Embryonic facial prominence (tissue), 1 donor: Measurements from ENCODE around the gene ZNF488.

Source experiments
- DNase-seq: peaks from one replicate; pipeline ENCODE4 v3.0.0-alpha.2; 2016; ENCODE audit errors: extremely low spot score

ZNF488 gene

DNA sequence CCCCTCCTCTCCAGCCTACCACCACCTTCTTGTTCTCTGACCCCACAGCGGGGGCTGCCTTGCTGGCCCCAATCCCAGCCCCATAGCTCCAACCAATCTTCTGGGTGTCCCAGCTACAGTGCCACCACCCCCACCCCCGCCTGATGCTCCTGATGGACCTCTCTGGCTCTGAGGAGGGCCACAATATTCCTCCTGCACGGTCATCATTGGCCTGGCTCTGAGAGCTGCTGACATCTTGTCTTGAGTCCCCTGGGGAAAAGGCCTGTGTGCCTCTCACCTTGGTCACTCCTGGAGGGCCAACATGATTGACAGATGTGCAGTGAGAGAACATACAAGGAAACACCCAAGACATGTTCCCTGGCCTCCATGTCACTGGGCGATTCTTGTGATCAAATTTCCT lies 54.2 kb downstream of the ZNF488 start:
- no peak for DNase-seq

- no peak for DNase-seq
These were observed 57.2 kb downstream of the ZNF488 start for GRCh38 chr10:47326927-47327330.

DNA sequence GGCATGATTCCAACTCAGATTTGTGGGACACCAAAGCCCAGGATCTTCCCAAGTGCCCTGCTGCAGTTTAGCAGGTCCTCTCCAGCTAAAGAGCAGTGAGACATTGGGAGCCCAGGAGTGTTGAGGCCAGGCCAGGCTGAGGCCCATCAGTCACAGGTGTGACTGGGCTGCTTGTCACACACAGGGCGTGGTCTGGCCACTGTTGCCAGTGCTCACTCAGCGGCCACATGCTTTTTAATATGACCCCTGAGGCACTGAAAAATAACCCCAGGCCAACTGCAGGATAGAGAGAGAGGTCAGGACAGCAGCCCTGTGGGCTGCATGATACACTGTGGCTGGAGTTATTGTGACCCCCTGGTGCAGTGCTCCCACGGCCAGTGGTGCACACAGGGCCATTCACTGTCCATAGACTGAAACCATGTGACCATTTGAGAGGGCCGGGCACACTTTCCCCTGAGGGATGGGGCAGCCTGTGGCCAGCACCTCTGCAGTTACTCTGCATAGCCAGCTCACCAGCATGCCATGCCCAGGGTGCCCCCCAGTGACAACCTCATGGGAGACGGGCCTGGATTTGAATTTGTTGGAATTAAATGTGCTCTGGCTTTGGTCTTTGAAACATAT lies 57.7 kb downstream of the ZNF488 start:
- no peak for DNase-seq

GRCh38 chr10:47325303-47326291 lies 58.5 kb downstream of the ZNF488 start:
- DNase-seq, result no peak

GRCh38 chr10:47323636-47324296 lies 60.3 kb downstream of the ZNF488 start:
- no peak for DNase-seq

GRCh38 chr10:47323087-47323486 lies 61.0 kb downstream of the ZNF488 start:
- DNase-seq, result no peak

- no peak for DNase-seq
These were observed 61.6 kb downstream of the ZNF488 start, which contains the start of gene GDF2 for GRCh38 chr10:47322300-47323061. TSS of gene GDF2 (plus strand) at chr10:47322454. CDS start at chr10:47322669, 215 bp downstream.

GRCh38 chr10:47321521-47322195 lies 62.4 kb downstream of the ZNF488 start:
- DNase-seq, result no peak

- DNase-seq, result no peak
These were observed 63.3 kb downstream of the ZNF488 start for GRCh38 chr10:47320812-47321211.

GRCh38 chr10:47319784-47320183 lies 64.3 kb downstream of the ZNF488 start:
- DNase-seq, result no peak

- DNase-seq, result no peak
These were observed 65.4 kb downstream of the ZNF488 start for GRCh38 chr10:47318706-47319105.

GRCh38 chr10:47317251-47317650 lies 66.8 kb downstream of the ZNF488 start:
- no peak for DNase-seq

- no peak for DNase-seq
These were observed 68.0 kb downstream of the ZNF488 start for GRCh38 chr10:47316131-47316530.
